MM.1S (cell line): ENCODE measurements around the gene PCDH9.

Experiments used
- CTCF ChIP-seq: fragments of 300-600 bp; sonication (generic); IDR thresholded peaks from 2 replicates; pipeline ENCODE4 v1.5.1; 2016; ENCODE audit warnings: antibody characterized with exemption, low read length, mixed read lengths
- EZH2 ChIP-seq: fragments of 300-600 bp; sonication (generic); optimal IDR thresholded peaks from 2 replicates; pipeline ENCODE3; 2017; ENCODE audit warnings: low read depth, mild to moderate bottlenecking, antibody characterized with exemption, low read length, mixed read lengths

- no peak for TF ChIP-seq CTCF
- no peak for TF ChIP-seq EZH2
These were observed 3.4 kb downstream of the PCDH9 start for GRCh38 chr13:67226696-67227095.
